ENCODE data around the gene NEURL1B.
"Not testable (repeated sequence)": the region's sequence is repeated elsewhere in the genome, so short reads cannot be mapped to it uniquely, and the experiment has no call there.

Gene NEURL1B, protein sequence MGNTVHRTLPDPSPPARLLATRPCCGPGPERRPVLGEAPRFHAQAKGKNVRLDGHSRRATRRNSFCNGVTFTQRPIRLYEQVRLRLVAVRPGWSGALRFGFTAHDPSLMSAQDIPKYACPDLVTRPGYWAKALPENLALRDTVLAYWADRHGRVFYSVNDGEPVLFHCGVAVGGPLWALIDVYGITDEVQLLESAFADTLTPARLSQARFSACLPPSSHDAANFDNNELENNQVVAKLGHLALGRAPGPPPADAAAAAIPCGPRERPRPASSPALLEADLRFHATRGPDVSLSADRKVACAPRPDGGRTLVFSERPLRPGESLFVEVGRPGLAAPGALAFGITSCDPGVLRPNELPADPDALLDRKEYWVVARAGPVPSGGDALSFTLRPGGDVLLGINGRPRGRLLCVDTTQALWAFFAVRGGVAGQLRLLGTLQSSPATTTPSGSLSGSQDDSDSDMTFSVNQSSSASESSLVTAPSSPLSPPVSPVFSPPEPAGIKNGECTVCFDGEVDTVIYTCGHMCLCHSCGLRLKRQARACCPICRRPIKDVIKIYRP

GRCh38 chr5:172640822-172641358, at the start of gene NEURL1B:
NEURL1B (plus strand) TSS chr5:172641263; CDS start chr5:172641407, 144 bp downstream.
- peak; percentile 72 for DNase-seq

GRCh38 chr5:172591636-172592035, 49.4 kb upstream of the NEURL1B start:
- peak; percentile 9 for DNase-seq

- DNase-seq: no peak
These were observed 48.2 kb upstream of the NEURL1B start for GRCh38 chr5:172592881-172593280.

DNA sequence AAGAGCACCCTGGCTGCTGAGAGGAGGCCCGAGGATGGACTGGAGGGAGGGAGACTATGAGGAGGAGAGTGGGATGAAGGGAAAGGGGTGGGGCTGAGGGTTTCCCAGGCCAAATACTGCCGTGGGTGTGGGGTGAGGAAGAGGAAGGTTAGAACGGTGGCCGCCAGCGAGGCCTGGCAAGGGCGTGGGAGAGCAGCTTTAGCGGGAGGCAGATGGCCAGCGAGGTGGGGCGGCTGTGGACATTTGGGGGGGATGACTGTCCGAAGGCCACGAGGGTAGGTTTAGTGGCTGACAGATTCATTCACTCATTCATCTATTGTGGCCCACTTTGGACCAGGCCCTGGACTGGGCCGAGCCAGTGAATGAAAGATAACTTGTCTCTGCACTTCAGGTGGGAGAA, 47.8 kb upstream of the NEURL1B start:
- no peak for DNase-seq

DNA sequence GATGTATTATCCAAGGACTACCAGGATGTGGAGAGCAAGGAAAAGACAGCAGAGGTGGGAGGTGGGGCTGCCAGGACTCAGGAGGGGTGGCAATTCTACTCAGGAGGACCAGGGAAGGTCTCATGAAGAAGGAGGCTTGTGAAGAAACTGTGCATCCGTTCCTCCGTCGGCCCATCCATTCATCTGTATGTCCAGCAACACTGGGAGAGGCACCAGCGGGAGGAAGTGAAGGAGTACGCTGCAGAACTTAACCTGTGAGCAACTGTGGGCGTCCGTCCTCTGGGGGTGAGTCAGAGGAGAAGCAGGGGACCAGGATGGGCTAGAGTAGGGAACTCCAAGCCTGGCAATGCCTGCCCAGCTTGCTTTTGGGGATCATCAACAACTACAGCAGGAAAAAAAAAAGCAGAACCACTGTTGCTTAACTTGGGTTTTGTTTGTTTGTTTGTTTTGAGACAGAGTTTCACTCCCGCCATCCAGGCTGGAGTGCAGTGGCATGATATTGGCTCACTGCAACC, 47.3 kb upstream of the NEURL1B start:
- no peak for DNase-seq

DNA sequence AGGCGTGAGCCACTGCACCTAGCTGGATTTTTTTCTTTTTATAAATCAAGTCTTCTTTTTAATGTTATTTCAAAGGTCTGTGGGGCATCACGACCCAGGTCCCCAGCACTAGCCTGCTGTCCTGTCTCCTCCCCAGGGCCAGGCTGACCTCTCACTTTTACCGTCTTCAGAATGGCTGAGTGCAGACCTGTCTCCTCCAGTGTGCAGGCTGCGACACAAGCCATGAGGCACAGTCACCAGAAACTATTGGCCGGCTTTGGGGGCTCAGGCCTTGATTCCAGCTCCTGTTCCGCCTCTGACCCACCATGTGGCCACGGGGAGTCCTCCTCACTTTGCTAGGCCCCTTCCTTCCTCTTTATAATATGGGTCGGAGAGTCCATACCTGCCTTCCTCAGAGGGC, 46.6 kb upstream of the NEURL1B start:
- no peak for DNase-seq

DNA sequence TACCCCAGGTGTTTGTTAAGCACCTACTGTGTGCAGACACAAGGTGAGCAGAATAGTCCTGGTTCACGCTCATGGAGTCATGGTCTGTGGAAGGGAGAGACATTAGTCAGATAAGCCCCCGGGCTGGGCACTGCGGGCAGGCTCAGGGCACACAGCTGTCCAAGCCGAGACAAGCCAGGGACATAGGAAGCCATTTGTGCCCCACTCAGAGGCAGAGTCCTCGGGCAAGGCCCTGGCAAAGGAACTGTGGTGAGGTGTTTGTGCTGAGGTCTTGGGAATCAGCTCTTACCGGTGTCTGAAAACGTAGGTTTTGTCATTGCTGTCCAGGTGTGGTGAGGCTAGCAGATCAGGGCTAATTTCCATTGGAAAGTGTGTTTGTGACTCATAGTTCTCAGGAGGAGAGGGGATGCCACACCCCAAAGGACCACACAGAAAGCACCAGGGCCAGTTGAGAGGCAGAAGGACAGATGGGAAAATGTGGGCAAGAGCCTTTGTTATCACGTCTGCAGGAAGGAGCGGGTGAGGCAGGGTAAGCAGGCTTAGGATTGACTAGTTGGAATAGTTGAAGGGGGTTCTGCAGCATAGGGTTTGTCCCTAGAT, 46.1 kb upstream of the NEURL1B start:
- no peak for DNase-seq

DNA sequence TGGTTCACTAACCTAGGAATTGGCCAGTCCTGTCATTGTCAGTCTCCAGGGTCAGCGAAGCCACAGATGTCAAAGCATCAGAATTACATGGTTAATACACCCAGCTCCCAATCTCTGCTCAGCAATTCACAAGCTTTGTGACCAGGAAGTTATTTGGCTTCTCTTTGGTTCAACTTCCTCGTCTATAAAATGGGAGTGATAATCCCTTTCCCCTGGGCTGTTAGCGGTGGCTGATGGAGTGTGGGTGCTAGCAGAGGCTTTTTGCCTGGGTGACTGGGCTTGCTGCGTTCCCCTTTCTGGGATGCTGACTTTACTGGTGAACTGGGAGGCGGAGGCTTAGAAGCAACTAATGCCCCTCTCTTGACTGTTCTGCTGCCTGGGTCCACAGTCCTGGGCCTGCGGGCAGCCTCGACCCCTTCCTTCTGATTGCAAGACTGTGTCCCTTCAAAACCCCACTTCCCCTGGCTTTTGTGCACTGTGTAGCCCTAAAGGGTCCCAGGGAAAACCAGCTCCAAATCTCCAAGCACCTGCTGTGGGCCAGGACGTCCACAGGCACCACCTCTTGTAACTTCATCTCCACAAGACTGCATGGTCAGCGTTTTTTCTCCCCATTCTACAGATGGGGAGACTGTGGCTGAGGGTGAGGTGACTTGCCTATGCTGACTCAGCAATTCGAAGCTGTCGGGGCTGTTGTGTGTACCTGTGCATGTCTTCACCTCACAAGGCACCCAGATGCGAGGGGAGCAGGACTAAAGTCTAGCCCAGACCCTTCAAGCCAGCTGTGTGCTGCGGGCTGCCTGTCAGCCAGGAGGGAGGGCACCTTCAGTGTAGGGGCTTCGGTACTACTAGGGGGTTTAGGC, 45.2 kb upstream of the NEURL1B start:
- no peak for DNase-seq

- no peak for DNase-seq
These were observed 44.3 kb upstream of the NEURL1B start for GRCh38 chr5:172596638-172597231.

DNA sequence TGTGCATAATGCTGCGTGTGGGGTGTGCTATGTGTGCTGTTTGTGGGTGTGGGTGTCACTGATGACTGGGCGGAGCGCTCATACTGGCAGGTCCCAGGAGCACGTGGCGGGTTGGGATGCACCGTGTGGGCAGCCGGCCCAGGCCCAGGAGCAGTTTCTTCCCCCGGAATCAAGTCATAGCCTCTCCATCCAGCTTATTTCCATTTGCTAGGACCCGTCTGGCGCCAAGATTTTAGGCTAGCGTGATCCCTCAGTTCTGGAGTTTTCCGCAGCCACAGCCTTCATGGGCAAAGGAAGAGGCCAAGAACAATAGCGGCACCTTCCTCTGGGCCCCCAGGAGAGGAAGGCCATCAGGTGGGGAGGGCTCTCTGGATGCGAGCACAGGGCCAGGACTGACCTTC, 43.3 kb upstream of the NEURL1B start:
- no peak for DNase-seq

DNA sequence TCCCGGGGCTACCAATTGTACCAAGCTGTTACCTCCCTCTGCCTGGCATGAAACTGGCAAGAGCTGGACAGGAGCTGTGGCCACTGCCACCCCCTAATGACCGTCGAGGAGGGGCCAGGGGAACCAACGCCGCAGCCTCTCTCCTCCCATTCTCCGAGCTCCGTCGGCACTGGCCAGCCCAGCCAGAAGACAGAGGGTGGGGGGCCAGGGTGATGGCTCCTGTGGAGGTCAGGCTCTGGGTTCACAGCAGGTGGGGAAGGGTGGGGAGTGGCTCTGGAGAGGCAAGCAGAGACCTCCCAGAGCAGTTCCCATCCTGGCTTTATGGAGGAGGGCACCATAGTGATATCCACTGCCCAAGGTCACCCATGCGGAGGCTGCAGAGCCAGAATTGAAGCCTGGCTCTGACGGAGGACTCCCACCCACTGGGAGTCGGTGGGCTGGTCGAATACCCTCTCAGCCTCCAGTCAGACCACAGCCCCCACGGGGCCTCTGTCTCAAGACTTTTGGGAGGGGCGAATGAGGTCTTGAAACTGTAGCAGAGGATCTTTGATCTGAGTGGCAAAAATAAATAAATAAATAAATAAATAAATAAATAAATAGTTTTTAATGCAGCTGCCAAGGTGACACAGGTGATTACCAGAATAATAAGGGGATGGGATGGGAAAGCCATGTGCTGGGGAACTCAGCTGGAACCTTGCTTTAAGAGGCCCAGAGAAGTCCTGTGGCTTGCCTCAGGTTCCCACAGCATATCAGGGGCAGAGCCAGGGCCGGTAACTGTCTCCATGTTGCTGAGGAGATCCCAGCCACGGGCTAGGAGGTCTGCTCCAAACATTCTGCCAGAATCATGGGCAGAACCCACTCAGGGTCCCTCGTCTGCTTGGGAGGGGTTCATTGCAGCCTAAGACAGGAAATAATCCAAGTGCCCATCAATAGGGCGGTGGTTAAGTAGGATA, 42.5 kb upstream of the NEURL1B start:
- no peak for DNase-seq

DNA sequence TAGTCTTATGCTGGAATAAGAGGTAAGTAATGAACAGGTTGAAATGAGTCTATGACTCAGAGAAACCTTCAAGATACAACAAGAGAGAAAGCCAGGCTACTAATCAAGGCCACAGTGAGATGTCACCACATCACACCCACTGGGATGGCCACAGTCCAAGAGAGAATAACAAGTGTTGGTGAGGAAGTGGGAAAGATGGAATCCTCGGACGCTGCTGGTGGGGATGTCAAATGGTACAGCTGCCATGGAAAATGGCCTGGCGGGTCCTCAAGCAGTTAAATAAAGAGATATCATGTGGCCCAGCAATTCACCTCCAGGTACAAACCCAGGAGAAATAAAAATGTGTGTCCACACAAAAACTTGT, 41.9 kb upstream of the NEURL1B start:
- no peak for DNase-seq

GRCh38 chr5:172600571-172600970, 40.5 kb upstream of the NEURL1B start:
- DNase-seq: no peak

- not testable (repeated sequence) for DNase-seq
These were observed 39.5 kb upstream of the NEURL1B start for GRCh38 chr5:172601576-172601975.

DNA sequence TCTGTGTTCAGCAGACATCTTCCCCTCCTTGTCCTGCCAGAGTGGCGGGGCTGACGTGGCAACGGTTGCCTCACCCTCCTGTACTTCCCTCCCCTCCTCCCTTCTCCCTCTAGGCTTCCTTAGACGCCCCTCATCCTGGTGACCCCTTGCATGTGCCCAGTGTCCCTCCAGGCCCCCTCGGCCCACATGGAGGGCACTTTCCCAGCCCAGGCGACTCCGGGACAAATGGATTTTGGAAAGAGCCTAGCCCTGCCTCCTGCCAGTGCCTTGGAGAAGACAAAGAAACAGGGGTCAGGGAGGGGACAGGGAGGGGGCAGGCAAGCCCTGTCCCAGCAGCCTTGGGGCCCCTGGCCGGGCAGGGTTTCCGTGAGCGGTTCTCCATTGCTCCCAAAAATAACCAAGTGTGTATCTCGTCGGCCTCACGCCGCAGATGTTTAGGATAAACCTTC, 38.3 kb upstream of the NEURL1B start:
- DNase-seq: no peak

DNA sequence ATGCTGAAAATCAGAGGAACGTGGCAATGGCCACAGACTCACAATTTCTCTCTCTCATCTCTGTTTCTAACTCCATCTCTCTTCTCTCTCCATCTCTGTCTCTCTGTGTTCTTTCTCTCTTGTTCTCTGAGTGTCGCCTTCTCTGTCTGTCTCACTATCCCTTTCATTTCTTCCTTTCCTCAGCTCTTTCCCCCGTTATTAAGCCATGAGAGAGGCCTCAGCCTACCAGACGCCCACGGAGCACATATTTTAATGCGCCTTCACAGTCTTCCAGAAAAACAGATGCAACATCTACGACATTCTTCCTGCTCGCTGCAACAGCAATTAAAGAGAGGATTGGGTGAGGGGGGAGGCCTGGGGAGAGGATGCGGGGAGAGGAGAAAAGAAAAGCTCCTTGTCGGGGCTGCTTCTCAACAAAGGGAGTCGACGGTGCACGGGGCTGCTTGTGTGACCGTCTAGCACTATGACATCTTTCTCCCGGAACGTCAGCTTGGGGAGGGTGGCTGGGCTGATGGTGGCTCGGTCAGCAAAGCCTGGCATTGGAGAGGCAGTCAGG, 37.7 kb upstream of the NEURL1B start:
- DNase-seq: no peak

GRCh38 chr5:172605466-172605865, 35.6 kb upstream of the NEURL1B start:
- DNase-seq: no peak

DNA sequence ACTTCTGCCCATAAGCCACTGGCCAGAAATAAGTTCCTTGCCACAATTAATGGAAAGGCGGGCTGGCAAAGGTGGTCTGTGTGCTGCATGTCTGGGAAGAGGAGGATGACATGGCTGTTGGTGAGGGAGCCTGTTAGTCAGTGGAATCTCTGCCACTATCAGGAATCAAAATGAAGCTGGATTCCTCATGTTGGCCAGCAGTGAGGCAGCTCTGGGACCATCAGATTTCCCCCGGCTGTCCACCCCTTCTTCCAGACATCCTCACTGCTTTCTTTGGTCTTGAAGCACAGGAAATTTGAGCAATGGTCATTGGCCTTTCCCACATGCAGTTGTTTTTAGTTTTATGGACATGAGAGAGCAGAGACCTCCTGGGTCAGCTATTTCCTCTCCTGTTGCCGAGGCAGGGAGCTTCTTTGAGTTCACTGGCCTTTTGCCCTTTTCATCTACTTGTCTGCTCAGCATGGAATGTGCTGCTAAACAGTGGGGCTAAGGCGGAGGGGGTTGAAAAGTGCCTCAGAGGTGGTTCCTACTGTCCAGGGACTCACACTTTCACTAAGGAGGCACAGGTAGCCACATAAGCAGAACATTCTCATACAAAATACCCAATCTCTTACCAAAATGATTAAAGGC, 34.8 kb upstream of the NEURL1B start:
- DNase-seq: no peak

GRCh38 chr5:172607213-172607793, 33.8 kb upstream of the NEURL1B start:
- no peak for DNase-seq

GRCh38 chr5:172608773-172609172, 32.3 kb upstream of the NEURL1B start:
- DNase-seq: no peak

Measured in NCI-H2171 treated with DMSO at 0.1 percent for 48 hours (cell line).